Cardiac septum (tissue), 1 donor: Measurements from ENCODE around the gene MYH6. TPM values are rescaled to one million over a fixed set of nuclear protein-coding genes. Genes with fewer than 3 reads are reported as not detected.

ENCODE experiments used
- DNase-seq: peaks from one replicate; pipeline ENCODE4 v3.0.0-alpha.2; 2020; ENCODE audit warnings: low spot score
- intact Hi-C: fragments of 100-400 bp; cut with DNase I; formaldehyde crosslinking; loops from one replicate; pipeline ENCODE4 v1.14.0; 2022
- total RNA-seq: library from RNA; stranded (reverse); fragmentation: NEBNext Ultra II Directional; extraction: Animal tissue kit (Norgen Biotek cat#: 25700); gene quantifications from one replicate; pipeline ENCODE4 v1.2.1, GENCODE V29; 2021
- donor health status: DM: no; HTN: no; CAD: no.

The MYH6 gene
- total RNA-seq, 1 donor from 2014 or later = 170 TPM

- no peak for DNase-seq
- intact Hi-C loops = loop anchor here (10.0 kb wide), 1 partner anchor 101 kb away; no protein-coding TSS in a partner anchor
These were observed 42.2 kb downstream of the MYH6 start for GRCh38 chr14:23365732-23366425.

GRCh38 chr14:23365036-23365731 lies 42.9 kb downstream of the MYH6 start, which contains the start of gene EFS:
EFS (minus strand) TSS chr14:23365172; CDS start chr14:23365025, 147 bp downstream.
- intact Hi-C loops = loop anchor here (10.0 kb wide), 1 partner anchor 100 kb away; no protein-coding TSS in a partner anchor
- DNase-seq = peak; percentile 72

- peak; percentile 73 for DNase-seq
- intact Hi-C loops = loop anchor here (10.0 kb wide), 1 partner anchor 100 kb away; no protein-coding TSS in a partner anchor
These were observed 43.7 kb downstream of the MYH6 start for GRCh38 chr14:23364164-23365035.

GRCh38 chr14:23362200-23362599 lies 45.9 kb downstream of the MYH6 start:
- intact Hi-C loops = loop anchor here (10.0 kb wide), 1 partner anchor 97 kb away; no protein-coding TSS in a partner anchor

GRCh38 chr14:23361763-23362162 lies 46.3 kb downstream of the MYH6 start:
- intact Hi-C loops = loop anchor here (10.0 kb wide), 1 partner anchor 97 kb away; no protein-coding TSS in a partner anchor
- no peak for DNase-seq

More at GRCh38 chr14:23362200-23362599, 45.9 kb downstream of the MYH6 start:
- DNase-seq = peak; percentile 17

GRCh38 chr14:23361320-23361719 lies 46.8 kb downstream of the MYH6 start:
- DNase-seq = peak; percentile 19
- intact Hi-C loops = loop anchor here (10.0 kb wide), 1 partner anchor 97 kb away; no protein-coding TSS in a partner anchor

GRCh38 chr14:23360496-23360895 lies 47.6 kb downstream of the MYH6 start:
- intact Hi-C loops = loop anchor here (10.0 kb wide), 1 partner anchor 96 kb away; no protein-coding TSS in a partner anchor
- DNase-seq = peak; percentile 66

- no peak for DNase-seq
These were observed 48.2 kb downstream of the MYH6 start for GRCh38 chr14:23359722-23360447.

GRCh38 chr14:23359167-23359626 lies 48.9 kb downstream of the MYH6 start:
- DNase-seq = no peak

More at GRCh38 chr14:23359722-23360447, 48.2 kb downstream of the MYH6 start:
- intact Hi-C loops = loop anchor here (10.0 kb wide), 1 partner anchor 95 kb away; no protein-coding TSS in a partner anchor

GRCh38 chr14:23358553-23359166 lies 49.4 kb downstream of the MYH6 start:
- intact Hi-C loops = no loop called here
- DNase-seq = no peak

More at GRCh38 chr14:23359167-23359626, 48.9 kb downstream of the MYH6 start:
- intact Hi-C loops = no loop called here

- no peak for DNase-seq
- intact Hi-C loops = no loop called here
These were observed 50.0 kb downstream of the MYH6 start for GRCh38 chr14:23358042-23358441.

- intact Hi-C loops = no loop called here
- DNase-seq = no peak
These were observed 50.8 kb downstream of the MYH6 start for GRCh38 chr14:23357261-23357660.

- intact Hi-C loops = no loop called here
- no peak for DNase-seq
These were observed 51.4 kb downstream of the MYH6 start for GRCh38 chr14:23356662-23357061.

GRCh38 chr14:23355871-23356435 lies 52.1 kb downstream of the MYH6 start:
- intact Hi-C loops = no loop called here
- no peak for DNase-seq

GRCh38 chr14:23354990-23355389 lies 53.1 kb downstream of the MYH6 start:
- intact Hi-C loops = no loop called here
- DNase-seq = no peak

GRCh38 chr14:23353433-23353780 lies 54.7 kb downstream of the MYH6 start:
- DNase-seq = no peak
- intact Hi-C loops = no loop called here

- intact Hi-C loops = no loop called here
- peak; percentile 88 for DNase-seq
These were observed 55.3 kb downstream of the MYH6 start, which contains the start of gene SLC22A17 for GRCh38 chr14:23352506-23353432. SLC22A17 (minus strand) TSS chr14:23352887.
